Measurements from ENCODE around the gene STIMATE.

STIMATE gene

GRCh38 chr3:52897130-52898122 lies at the start of gene STIMATE:
TSS of gene STIMATE (minus strand) at chr3:52897548. CDS start at chr3:52897450, 98 bp downstream.
- no peak for FAIRE-seq

GRCh38 chr3:52939600-52939999 lies 42.3 kb upstream of the STIMATE start:
- DNase-seq (ENCODE audit: low spot score) (no peak), FAIRE-seq (no peak)

More at GRCh38 chr3:52897130-52898122, at the start of gene STIMATE:
- peak; percentile 56 for DNase-seq (ENCODE audit: low spot score)

- DNase-seq (ENCODE audit: low spot score) (peak; percentile 27), FAIRE-seq (peak; percentile 59)
Observed at GRCh38 chr3:52934630-52935530, 37.5 kb upstream of the STIMATE start.

GRCh38 chr3:52931889-52932288 lies 34.5 kb upstream of the STIMATE start:
- DNase-seq (ENCODE audit: low spot score) (no peak), FAIRE-seq (no peak)

- FAIRE-seq, result no peak
Observed at GRCh38 chr3:52931328-52931727, 34.0 kb upstream of the STIMATE start.

GRCh38 chr3:52930748-52931147 lies 33.4 kb upstream of the STIMATE start:
- DNase-seq (ENCODE audit: low spot score) (no peak), FAIRE-seq (no peak)

More at GRCh38 chr3:52931328-52931727, 34.0 kb upstream of the STIMATE start:
- no peak for DNase-seq (ENCODE audit: low spot score)

GRCh38 chr3:52926554-52926953 lies 29.2 kb upstream of the STIMATE start:
- no peak for DNase-seq (ENCODE audit: low spot score)
- no peak for FAIRE-seq

GRCh38 chr3:52925405-52926313 lies 28.3 kb upstream of the STIMATE start:
- no peak for FAIRE-seq

GRCh38 chr3:52923963-52924362 lies 26.6 kb upstream of the STIMATE start:
- DNase-seq (ENCODE audit: low spot score), result no peak
- FAIRE-seq, result no peak

More at GRCh38 chr3:52925405-52926313, 28.3 kb upstream of the STIMATE start:
- DNase-seq (ENCODE audit: low spot score), result no peak

GRCh38 chr3:52920841-52921240 lies 23.5 kb upstream of the STIMATE start:
- no peak for FAIRE-seq
- no peak for DNase-seq (ENCODE audit: low spot score)

GRCh38 chr3:52917044-52917443 lies 19.7 kb upstream of the STIMATE start:
- FAIRE-seq, result no peak
- no peak for DNase-seq (ENCODE audit: low spot score)

- DNase-seq (ENCODE audit: low spot score) (no peak), FAIRE-seq (no peak)
Observed at GRCh38 chr3:52915294-52915693, 17.9 kb upstream of the STIMATE start.

GRCh38 chr3:52912885-52913731 lies 15.8 kb upstream of the STIMATE start:
- DNase-seq (ENCODE audit: low spot score) (no peak), FAIRE-seq (no peak)

GRCh38 chr3:52910823-52911222 lies 13.5 kb upstream of the STIMATE start:
- FAIRE-seq, result no peak
- no peak for DNase-seq (ENCODE audit: low spot score)

GRCh38 chr3:52907497-52907896 lies 10.1 kb upstream of the STIMATE start:
- DNase-seq (ENCODE audit: low spot score) (no peak), FAIRE-seq (no peak)

- FAIRE-seq, result no peak
- DNase-seq (ENCODE audit: low spot score), result no peak
Observed at GRCh38 chr3:52904552-52904951, 7.2 kb upstream of the STIMATE start.

- FAIRE-seq, result no peak
Observed at GRCh38 chr3:52904000-52904399, 6.7 kb upstream of the STIMATE start.

GRCh38 chr3:52896613-52897012 lies 735 bp downstream of the STIMATE start:
- no peak for FAIRE-seq
- no peak for DNase-seq (ENCODE audit: low spot score)

More at GRCh38 chr3:52904000-52904399, 6.7 kb upstream of the STIMATE start:
- no peak for DNase-seq (ENCODE audit: low spot score)

GRCh38 chr3:52896151-52896550 lies 1.2 kb downstream of the STIMATE start:
- no peak for DNase-seq (ENCODE audit: low spot score)
- no peak for FAIRE-seq

- DNase-seq (ENCODE audit: low spot score), result no peak
- no peak for FAIRE-seq
Observed at GRCh38 chr3:52895418-52895817, 1.9 kb downstream of the STIMATE start.
